GM21423 (cell line): ENCODE measurements around the gene LMAN1L.

Experiments used
- ATAC-seq: cut with Tn5 transposase; IDR thresholded peaks from one replicate; pipeline ENCODE4 v1.9.1; 2021; ENCODE audit warnings: mild to moderate bottlenecking, moderate library complexity; ENCODE audit not compliant: unreplicated experiment

Gene LMAN1L

GRCh38 chr15:74793135-74794028, 19.3 kb upstream of the LMAN1L start:
- no peak for ATAC-seq

GRCh38 chr15:74794248-74794969, 18.2 kb upstream of the LMAN1L start:
- ATAC-seq, result no peak

GRCh38 chr15:74794970-74795349, 17.7 kb upstream of the LMAN1L start:
- no peak for ATAC-seq

- ATAC-seq, result no peak
These were observed 16.5 kb upstream of the LMAN1L start for GRCh38 chr15:74795966-74796625.

- no peak for ATAC-seq
These were observed 14.0 kb upstream of the LMAN1L start for GRCh38 chr15:74798388-74799254.

- ATAC-seq, result peak; percentile 10
These were observed 13.3 kb upstream of the LMAN1L start for GRCh38 chr15:74799255-74799855.

- ATAC-seq, result peak; percentile 62
These were observed 12.6 kb upstream of the LMAN1L start for GRCh38 chr15:74799856-74800558.

GRCh38 chr15:74800559-74801094, 12.0 kb upstream of the LMAN1L start:
- no peak for ATAC-seq

GRCh38 chr15:74801311-74801997, 11.2 kb upstream of the LMAN1L start:
- no peak for ATAC-seq

GRCh38 chr15:74802290-74802689, 10.3 kb upstream of the LMAN1L start:
- no peak for ATAC-seq

GRCh38 chr15:74802862-74803447, 9.7 kb upstream of the LMAN1L start:
- ATAC-seq, result no peak

GRCh38 chr15:74804935-74805334, 7.7 kb upstream of the LMAN1L start:
- no peak for ATAC-seq

- no peak for ATAC-seq
These were observed 5.4 kb upstream of the LMAN1L start for GRCh38 chr15:74807282-74807681.

GRCh38 chr15:74808078-74808839, 4.4 kb upstream of the LMAN1L start:
- ATAC-seq, result no peak

GRCh38 chr15:74808840-74809229, 3.8 kb upstream of the LMAN1L start:
- no peak for ATAC-seq

GRCh38 chr15:74809242-74809641, 3.4 kb upstream of the LMAN1L start:
- no peak for ATAC-seq

- ATAC-seq, result no peak
These were observed 2.7 kb upstream of the LMAN1L start for GRCh38 chr15:74809956-74810355.
